A549 treated with dexamethasone at 1 μM for 4 hours (cell line): Measurements from ENCODE around the gene PRR13. TPM values are rescaled to one million over a fixed set of nuclear protein-coding genes. Genes with fewer than 3 reads are reported as not detected.

Experiments
- total RNA-seq: library from RNA; stranded (reverse); fragments of 200-300 nt; extraction: Qiagen RNA extraction; gene quantifications from 5 replicates; pipeline ENCODE4 v1.2.3, GENCODE V29; 2022

The PRR13 gene, protein sequence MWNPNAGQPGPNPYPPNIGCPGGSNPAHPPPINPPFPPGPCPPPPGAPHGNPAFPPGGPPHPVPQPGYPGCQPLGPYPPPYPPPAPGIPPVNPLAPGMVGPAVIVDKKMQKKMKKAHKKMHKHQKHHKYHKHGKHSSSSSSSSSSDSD
- 259 to 339 TPM (median 309 TPM) in 5 replicates for total RNA-seq

DNA sequence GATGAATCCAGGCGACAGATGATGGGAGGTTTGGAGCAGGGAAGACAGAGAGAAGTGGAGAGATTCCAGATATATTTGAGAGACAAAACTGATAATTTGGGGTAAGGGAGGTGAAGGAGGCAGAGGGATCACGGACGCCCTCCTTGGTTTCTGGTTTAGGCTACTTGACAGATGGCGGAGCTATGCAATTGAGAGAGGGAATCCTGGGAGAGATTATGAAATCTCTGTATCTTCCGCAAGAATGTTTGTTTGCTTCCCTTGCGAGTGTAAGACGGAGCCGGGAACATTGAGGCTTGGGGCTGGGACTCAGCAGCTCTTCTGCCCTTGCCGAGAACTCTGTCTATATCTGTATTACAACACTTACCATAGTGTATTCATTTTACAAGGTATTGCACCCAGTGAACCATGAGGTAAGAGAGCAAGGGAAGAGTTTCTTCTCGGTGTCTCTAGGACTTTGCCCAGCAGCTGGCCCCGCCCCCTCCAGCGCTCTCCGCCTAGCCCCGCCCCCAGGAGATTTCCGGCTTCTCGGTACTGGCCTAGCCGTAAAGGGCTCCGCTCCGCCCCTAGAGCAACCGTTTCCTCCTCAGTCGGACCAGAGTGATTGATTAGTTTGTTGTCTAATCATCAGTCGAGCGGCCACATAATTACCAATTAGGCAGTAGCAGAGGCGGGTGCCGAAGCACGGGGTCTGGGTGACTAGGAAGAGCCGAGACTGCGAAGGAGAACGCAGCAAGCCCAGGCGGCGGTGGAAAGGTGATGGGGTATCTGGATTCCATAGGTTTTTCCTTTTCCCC lies at the start of gene PRR13:
Gene PRR13 (plus strand): TSS at position 695 of the 794 bp plus-strand sequence. CDS start 981 bp downstream, outside the sequence.

DNA sequence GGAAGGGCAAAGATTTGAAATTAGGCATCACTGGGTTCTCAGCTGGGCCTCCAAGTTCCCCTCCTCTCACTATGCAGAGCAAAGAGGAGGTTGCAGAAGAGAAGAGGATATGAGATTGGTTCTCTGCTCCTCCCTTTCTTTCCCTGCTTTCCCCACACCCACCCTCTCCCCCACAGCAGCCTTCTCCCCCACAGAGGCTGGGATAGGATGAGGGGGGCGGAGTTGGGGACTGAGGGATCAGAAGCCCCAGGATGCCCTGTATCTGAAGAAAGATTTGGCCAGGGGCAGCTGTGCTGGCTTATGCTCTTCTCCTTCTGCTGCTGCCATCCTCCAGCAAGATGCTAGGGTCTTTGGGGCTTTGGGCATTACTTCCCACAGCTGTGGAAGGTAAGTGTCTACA lies 17.9 kb upstream of the PRR13 start, which contains the start of gene AMHR2:
Gene AMHR2 (plus strand): TSS at position 259 of the 400 bp plus-strand sequence. CDS start 80 bp downstream, at position 339.

DNA sequence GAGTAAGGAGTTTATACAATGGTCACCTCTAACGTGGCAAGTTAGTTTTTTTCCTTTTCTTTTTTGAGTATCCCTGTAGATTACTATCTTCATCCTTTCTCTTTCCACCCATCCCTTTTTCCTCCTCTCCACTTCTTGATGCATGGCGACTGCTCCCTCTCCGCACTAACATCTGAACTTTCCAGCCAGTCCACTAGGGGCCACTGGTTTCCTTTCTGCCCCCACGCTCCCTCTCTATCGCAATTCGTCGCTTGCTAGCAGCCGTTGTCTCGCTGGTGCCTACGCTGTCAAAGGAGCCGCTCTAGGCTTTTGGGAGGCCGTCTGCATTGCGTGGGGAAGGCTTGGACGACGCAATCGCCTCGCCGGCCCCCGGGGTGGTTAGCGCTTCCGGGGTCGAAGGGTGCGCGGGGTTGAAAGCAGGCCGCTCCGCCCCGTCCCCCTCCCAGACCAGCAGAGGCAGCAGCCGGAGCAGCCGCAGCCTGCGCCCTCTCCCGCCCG lies 10.2 kb downstream of the PRR13 start, which contains the start of gene PCBP2:
Gene PCBP2 (plus strand): TSS at position 442 of the 498 bp plus-strand sequence. CDS start 2,699 bp downstream, outside the sequence.

Other genes starting within 250 kb of the PRR13 start
- gene ITGB7, start 234.5 kb upstream of the PRR13 start, total RNA-seq, result 0.14 to 0.36 TPM (median 0.28 TPM) in 5 replicates
- 17.9 to 23.5 TPM (median 23.2 TPM) in 5 replicates for gene RARG, start 209.5 kb upstream of the PRR13 start, total RNA-seq
- gene ESPL1, start 173.4 kb upstream of the PRR13 start, total RNA-seq, result 14.1 to 24.7 TPM (median 21.8 TPM) in 5 replicates
- 433 to 521 TPM (median 445 TPM) in 5 replicates for gene PFDN5, start 146.2 kb upstream of the PRR13 start, total RNA-seq
- 70.6 to 86.9 TPM (median 83.2 TPM) in 5 replicates for gene MYG1, start 142.0 kb upstream of the PRR13 start, total RNA-seq
- gene AAAS, start 120.1 kb upstream of the PRR13 start, total RNA-seq, result 71.1 to 84.9 TPM (median 79.2 TPM) in 5 replicates
- gene SP7, start 105.4 kb upstream of the PRR13 start, total RNA-seq, result 0.02 TPM in 1 of 5 replicates, not detected in the others
- 17.9 to 30.9 TPM (median 26.5 TPM) in 5 replicates for gene SP1, start 61.6 kb upstream of the PRR13 start, total RNA-seq
- 0.54 to 1.0 TPM (median 0.87 TPM) in 5 replicates for gene AMHR2, start 17.9 kb upstream of the PRR13 start, total RNA-seq
- 586 to 707 TPM (median 684 TPM) in 5 replicates for gene PCBP2, start 10.4 kb downstream of the PRR13 start, total RNA-seq
- gene MAP3K12, start 57.7 kb downstream of the PRR13 start, total RNA-seq, result 6.9 to 13.5 TPM (median 10.7 TPM) in 5 replicates
- 41.3 to 53.0 TPM (median 46.1 TPM) in 5 replicates for gene TARBP2, start 59.5 kb downstream of the PRR13 start, total RNA-seq
- gene NPFF, start 65.8 kb downstream of the PRR13 start, total RNA-seq, result not detected in 5 replicates
- gene ATF7, start 184.6 kb downstream of the PRR13 start, total RNA-seq, result 18.1 to 20.9 TPM (median 20.0 TPM) in 5 replicates
- 594 to 691 TPM (median 622 TPM) in 5 replicates for gene ATP5MC2, start 234.3 kb downstream of the PRR13 start, total RNA-seq